NCI-H1417 (cell line): ENCODE results near the gene PREX1.
"Not testable (repeated sequence)": the region's sequence is repeated elsewhere in the genome, so short reads cannot be mapped to it uniquely, and the experiment has no call there.

Experiments
- DNase-seq, 3 experiments: peaks; one replicate each; lab custom pipeline; 2025; lab: John Stamatoyannopoulos, UW

Gene PREX1

DNA sequence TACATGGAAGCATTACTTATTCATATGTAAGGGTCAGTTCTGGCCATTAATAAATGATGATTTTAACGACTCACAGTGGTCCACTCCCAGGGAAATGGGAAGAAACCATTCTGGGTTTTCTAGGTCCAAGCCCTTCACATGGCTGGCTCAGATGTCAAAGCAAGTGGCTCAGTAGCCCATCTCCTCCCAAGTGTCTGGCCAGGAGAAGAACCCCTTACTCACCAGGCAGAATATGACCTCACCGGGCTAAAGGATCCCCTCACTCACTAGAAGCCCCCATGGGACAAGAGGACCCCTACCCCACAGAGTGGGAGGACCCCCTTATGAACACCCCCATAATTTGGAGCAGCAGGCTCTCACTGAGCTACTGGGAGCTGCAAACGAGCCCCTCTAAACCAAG, 34.0 kb downstream of the PREX1 start:
- no peak for DNase-seq

DNA sequence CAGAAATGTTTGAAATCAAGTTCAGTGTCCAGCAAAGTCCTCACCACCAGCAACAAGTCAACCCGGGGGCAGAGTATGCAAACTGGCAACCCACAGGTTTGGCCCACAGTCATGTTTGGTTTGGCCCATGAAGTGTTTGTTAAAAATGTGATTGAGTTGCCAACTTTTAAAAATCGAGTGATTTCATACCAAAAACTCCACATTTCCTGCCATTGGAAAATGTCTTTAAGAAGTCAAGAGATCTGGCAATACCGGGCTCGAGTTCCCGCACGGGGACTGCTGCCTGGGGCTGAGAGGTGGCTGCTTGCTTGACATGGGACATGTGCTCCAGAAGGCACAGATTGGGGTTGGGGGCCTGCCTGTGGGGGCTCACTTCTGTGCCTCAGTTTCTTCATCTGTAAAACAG, 36.1 kb downstream of the PREX1 start:
- no peak for DNase-seq

DNA sequence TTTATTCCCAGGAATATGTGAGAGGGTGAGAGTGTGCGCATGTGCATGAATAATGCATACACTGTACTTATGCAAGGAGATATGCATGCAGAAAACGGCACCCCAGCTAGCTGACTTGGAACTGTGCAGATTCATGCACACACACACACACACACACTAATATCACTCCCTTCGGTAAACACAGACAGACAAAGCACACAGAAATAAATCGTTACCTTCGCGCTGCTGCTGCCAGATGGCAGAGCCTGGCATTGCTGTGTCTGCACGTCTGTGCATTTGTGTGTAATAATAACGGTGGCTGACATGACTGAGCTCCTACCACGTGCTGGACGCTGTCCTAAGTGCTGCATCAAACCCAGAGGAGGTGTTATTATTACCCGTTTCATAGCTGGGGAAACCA, 36.8 kb downstream of the PREX1 start:
- peak; percentile 47 to 90 (median 68) for DNase-seq

DNA sequence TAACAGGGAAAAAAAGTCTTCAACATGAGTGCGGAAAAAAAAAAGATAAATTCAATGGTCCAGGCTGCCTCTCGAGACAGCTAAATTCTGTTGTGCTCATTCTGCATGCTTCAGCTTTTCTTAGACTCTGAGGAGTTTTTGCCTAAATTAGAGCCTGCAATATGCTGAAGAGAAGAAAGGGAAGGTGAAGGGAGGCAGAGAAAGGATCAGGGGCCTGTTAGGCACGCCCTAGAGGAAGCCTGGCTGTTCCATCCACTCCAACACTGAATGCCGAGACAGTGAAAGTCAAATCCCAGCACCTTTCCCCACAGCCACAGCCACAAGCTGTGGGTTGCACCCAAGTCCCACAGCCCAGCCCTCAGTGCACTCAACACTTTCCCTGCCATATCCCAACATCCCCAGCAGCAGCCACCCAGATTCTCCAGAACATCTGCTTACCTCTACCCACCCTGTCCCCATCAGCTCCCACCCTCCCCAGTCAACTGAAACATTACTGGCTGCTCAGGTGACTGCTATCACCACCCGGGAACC, 37.3 kb downstream of the PREX1 start:
- no peak for DNase-seq

DNA sequence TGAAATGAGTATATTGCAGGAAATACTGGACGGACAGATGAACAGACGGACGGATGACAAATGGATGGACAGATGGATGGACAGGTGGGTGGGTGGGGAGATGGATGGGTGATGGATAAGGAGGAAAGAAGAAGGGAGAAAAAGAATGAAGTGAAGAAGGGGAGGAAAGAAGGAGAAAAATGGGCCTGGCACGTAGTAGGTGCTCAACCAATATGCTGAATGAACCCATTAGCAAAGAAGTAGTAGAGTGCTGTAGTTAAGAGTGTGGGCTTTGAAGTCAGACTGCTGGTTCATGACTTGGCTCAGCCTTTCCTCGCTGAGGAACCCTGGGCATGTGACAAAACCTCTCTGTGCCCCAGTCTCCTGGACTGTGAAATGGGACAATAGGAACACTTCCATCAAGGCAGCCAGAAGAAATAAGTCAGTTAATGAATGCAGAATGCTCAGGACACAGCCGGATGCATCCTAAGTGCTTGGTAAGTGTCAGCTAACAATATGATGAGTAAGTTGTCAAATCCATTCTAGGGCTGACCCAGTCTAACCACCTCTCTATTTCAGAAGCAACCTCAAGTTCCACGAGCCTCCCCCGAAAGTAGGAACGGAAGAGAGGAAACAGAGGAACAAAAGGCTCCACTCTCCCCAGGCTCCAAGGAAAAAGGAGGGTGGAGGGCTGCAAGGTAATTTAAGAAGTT, 37.9 kb downstream of the PREX1 start:
- peak in 2 of 3 experiments; percentile 17 to 32 for DNase-seq

DNA sequence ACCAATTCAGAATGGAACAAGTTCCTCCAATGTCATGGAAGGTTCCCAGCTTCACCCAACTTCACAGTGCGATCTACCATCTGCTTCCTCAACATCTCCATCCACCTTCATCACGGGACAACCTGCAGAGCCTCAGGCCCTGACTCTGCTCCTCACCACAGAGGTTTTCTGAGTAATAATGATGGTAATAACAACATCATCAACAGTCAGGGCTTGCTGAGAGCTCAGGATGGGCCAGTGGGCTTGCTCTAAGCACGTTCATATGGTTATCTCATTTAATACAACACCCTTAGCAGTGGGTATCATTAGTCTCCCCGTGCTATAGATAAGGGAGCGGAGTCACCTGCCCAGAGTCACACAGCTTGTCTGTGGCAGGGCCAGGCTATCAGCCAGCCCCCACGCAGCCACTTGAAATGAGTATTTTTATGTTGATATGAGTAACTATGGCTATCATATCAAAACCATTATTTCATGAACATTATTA, 38.6 kb downstream of the PREX1 start:
- no peak for DNase-seq

DNA sequence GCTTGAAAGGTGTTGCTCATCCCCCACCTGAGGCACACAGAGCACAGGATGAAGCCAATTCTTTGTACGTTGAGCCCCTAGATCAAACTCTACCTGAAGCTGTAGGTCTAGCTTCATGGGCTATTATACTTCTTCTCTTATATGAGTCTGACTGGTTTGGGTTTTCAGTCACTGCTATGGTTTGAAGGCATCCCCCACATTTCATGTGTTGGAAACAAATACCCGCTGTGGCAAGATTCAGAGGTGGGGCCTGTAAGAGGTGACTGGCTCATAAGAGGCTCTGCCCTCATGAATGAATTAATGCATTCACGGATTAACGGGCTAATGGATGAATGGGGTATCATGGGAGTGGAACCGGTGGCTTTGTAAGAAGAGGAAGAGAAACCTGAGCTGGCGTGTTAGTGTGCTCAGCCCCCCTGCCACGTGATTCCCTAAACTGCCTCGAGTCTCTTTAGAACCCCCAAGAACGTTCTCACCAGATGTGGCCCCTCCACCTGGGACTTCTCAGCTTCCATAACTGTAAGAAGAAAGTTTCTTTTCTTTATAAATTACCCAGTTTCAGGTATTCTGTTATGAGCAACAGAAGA, 39.2 kb downstream of the PREX1 start:
- no peak for DNase-seq

DNA sequence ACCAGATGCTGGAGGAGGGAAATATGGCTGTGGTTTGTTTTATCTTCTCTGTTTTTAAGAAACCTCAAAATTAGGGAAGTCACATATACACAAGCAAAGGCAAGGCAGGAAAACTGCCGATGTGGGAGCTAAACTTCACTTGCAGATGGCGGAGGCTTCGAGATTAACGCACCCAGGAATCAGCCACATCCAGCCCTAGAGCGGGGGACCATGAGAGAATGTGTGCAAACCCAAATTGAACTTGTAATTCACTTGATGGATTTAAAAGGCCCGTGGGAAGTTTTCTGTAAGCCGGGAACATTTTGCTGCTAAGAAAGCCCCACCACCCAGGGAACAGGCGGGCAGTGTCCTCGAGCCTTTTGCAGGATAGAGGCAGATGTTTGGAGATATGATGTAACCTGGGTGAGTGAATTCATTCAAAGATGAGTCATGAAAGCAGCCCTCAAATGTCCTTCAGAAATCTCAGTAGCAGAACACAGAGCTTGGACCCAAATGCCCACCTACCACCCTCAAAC, 39.9 kb downstream of the PREX1 start:
- DNase-seq: no peak

DNA sequence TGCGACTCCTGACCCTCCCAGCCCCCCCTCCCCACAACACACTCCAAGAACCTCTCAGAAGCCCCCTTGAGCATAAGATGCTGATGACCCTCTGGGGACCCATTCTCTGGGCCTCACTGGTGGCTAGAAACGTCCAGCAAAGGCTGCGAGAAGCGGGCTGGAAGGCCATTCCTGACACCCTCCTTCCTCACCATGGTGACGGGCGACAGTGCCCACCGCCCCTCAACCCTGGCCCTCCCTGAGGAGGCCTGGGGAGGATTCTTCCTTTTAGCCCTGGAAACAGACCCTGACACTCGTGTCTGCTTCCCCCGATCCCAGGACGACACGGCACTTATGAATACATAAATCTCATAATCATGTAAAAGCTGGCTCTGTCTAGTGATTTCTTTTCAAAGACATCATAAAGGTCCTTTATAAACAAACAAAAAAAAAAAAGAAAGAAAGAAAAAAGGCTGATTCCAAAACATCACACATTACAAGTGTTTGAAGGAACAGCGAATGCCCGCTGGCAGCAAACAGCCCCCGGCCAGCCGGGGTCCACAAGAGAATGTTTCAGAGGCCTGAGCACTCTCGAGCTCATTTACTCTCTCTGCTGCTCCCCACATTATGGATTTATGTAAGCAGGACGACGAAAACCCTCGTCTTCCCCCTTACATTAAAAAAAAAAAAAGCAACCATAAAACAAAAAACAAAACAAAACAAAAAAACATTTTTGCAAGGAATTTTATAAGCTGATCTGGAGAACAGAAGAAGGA, 40.7 kb downstream of the PREX1 start:
- DNase-seq: no peak

DNA sequence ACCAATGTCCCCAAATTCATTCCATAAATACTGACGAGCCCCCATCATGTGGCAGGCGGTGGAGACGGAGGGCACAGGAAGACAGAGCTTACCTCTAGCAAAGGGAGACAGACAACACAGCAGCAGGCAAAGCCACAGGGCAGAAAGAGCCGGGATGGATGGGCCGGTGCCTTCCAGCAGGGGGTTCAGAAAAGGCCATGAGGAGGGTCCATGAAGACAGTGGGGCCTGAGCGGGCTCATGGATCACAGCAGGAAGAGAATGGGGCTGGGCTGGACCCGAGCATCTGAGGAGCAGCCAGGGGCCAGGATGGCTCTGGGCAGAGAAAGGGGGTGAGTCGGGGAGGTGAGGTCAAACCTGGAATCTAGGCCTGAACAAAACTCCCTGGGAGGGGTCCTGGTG, 42.0 kb downstream of the PREX1 start:
- no peak for DNase-seq

DNA sequence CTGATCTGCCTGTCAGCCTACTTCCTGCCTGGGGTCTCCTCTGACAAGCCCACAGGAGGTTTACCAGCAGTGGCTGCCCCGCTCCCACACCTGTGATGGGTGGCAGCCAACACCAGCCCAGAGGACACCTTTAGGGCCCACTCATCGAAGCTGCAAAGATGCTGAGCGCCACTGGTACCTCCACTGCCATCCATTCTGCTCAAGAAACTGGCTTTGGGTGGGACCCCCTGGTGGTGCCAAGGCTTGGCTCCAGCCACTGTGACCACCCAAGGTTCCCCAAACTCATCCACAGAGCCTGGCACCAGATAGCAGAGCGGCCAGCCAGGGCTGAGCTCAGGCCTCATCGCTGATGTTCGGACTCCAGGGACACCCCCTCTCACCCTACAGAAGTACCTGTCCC, 42.5 kb downstream of the PREX1 start:
- DNase-seq: no peak

DNA sequence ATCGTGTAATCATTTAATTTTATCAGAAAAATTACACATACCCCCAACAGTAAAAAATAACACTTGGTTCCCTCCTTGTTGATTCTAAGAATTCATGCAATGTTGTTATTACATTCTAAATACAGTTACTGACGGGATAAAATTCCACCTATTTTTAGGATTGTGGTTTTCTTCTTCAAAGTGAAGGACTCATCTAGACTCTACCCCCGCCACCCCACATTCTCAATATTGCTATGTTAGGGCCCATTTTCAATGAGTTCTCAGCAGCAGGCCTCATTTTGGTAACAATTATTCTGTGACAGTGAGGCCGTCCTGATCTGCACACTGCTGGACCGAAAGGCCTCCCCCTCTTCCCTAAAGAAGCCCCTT, 43.5 kb downstream of the PREX1 start:
- no peak for DNase-seq

DNA sequence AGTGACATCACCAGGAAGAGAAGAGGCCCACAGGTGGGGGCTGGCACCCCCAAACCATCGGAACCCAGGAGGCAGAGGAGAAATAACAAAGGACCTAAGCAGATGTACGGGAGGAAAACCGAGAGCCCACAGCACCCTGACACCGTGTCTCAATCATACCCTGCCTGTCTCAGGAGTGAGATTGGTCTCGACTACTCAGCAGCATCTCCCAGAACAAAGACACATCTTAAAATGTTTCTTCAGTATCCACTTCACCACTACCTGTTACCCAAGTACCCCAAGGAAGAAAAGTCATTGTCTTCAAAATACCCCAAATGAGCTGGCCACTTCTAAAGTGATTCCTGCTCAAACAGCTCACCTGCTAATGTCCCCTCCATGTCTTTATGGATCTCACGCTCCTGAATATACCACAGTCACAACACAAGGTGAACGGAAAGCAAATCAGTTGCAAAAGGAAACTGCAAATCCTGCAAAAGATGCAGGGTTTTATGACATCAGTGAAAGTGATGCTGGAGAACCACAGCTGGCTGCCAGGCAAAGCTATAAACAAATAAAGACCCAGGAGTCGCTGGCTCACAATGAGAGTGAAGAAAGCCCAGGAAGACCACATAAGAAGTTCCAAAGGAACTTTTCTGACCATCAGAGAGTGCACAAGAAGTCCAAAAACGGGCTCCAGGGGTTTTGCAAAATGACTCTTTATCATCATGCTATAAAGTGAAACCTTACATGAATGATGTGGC, 44.1 kb downstream of the PREX1 start:
- DNase-seq: no peak

DNA sequence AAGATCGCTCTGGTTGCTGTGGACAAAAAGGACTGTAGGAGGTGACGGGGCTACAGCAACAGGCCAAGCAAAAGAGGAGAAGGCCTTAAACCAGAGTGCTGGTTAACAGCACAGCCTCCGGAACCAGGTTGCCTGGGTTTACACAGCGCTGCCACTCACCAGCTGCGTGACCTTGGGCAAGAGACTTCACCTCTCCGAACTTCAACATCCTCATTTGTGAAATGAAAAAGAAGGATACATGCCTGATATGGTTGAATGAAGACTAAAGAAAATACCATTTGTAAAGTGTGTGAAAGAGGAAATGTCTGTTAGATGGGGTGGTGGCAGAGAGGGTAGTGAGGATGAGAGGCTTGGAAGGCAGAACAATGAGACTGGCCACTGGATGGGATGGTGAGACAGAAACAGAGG, 44.9 kb downstream of the PREX1 start:
- no peak for DNase-seq

DNA sequence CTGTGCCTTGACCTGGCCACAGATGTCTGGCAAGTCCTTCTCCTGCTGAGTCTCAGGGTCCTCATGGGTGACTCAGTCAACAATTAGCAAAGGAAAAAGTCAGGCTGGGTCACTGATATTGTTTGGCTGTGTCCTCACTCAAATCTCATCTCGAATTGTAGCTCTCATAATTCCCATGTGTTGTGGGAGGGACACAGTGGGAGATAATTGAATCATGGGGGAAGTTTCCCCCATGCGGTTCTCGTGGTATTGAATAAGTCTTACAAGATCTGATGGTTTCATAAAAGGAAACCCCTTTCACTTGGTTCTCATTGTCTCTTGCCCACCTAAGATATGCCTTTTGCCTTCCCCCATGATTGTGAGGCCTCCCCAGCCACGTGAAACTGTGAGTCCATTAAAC, 45.7 kb downstream of the PREX1 start:
- DNase-seq: no peak

DNA sequence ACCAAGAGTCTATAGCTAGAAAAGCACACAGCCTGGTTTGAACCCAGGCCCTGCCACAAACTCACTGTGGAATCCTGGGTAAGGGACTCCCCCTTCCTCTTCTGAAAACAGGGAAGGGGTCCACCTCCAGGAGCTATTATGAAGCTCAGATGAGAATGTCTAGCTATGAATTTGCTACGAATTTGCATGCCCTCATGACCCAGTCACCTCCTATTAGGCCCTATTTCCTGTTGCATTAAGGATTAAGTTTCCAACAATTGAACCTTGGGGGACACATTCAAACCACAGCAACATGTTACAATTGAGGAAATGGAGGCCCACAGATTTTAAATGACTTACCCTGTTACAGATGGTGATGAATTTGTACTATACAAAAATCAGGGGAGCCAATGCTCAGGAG, 46.2 kb downstream of the PREX1 start:
- no peak for DNase-seq

DNA sequence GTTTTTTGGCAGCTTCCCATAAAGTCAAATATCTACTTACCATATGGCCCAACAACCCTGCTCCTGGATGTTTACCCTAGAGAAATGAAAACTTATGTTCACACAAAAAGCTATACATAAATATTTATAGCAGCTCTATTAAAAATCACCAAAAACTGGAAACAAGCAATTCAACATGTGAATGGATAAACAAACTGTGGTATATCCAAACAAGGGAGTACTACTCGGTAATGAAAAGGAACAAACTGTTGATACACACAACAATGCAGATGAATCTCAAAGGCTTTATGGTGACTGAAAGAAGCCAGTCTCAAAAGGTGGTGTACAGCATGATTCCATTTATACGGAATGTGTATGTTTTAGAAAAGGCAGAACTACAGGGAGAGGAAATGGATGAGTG, 48.4 kb downstream of the PREX1 start:
- no peak for DNase-seq

DNA sequence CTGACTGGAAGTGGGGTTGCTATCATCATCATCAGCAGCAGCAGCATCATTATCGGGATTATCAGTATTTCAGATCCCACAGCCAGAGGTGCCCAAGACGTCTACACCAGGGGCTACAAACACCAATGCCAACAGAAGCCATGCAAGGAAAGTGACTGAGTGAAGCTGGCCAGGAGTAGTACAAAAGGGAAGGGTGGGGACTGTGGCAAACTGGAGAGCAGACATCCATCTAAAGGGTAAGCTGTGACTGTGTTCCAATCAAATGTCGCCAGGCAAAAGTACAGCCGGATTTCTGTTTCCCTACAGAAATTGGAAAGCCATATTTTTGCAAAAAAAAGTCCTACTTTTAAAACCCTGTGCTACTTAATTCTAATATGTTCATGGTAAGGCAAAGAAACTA, 50.0 kb downstream of the PREX1 start:
- DNase-seq: no peak

DNA sequence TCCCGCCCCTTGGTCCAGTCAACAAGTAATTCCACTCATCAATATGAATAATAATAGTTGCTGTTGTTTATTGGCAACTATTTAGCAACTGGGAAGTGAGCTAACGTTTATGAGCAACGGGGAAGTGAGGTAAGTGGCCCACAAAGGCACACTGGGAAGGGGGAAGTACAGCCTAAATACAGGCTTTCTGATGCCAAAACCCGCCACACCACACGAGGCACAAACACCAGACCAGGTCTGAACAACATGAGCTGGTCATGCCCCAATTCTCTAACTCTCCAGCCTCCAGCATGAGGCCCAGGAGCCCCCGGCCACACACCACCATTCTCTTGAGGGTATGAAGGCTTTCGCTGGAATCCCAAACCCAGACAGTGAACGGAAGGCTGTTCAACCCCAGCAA, 50.8 kb downstream of the PREX1 start:
- DNase-seq: no peak

DNA sequence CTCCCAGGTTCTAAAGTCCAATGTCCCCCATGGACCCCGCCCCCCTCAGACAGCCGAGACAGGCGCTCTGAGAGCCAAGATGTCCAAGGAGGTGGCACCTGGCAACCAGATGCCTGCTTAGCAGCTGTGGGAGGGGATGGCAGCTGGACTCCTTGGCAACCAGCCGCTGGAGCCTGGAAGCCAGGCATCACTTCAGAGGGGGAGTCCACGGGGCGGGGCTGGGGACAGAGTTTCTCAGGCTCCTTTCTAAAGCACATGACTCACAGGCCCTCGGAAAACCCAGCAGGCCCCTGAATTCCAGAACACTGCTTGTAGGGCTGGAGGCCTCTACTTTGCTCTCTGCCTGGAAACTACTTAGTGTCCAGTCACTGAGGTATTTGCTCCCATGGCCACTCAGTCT, 51.5 kb downstream of the PREX1 start:
- DNase-seq: peak in 2 of 3 experiments; percentile 23 to 58

DNA sequence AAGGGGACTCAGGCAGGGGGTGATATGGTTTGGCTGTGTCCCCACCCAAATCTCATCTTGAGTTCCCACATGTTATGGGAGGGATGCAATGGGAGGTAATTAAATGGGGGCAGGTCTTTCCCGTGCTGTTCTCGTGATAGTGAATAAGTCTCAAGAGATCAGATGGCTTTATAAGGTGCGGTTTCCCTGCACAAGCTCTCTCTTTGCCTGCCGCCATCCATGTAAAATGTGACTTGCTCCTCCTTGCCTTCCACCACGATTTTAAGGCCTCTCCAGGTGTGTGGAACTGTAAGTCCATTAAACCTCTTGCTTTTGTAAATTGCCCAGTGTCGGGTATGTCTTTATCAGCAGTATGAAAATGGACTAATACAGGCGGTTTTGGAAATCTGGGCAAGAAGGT, 52.3 kb downstream of the PREX1 start:
- not testable (repeated sequence) for DNase-seq

DNA sequence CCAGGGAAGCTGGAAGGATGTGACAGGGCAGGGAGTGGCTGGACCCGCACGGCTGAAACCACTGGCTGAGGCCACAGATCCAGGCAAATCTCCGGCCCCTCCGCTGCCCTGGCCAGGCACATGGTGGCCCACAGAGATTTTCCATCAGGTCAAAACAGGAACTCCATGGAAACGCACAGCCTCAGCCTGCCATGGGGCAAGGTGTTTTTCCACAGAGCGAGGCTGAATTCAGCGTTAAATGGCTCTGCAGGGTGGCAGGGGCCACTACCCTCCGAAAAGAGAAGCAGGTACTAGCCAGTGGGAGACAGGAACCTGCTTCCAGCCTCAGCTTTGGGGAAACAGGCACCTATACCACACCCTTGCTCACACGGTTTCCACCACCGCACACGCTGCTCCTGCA, 53.1 kb downstream of the PREX1 start:
- no peak for DNase-seq
